C4-2B (cell line): ENCODE data around the gene HS3ST3A1.

Experiments used
- CTCF ChIP-seq: fragments of 450-650 bp; conservative IDR thresholded peaks from 2 replicates; pipeline ENCODE4 v1.5.1; 2017; ENCODE audit warnings: mild to moderate bottlenecking
- ZFX ChIP-seq: fragments of 450-650 bp; IDR thresholded peaks from 2 replicates; pipeline ENCODE4 v1.6.1; 2017

GRCh38 chr17:13572581-13572980 is 29.1 kb downstream of the HS3ST3A1 start:
- no peak for TF ChIP-seq CTCF
- TF ChIP-seq ZFX = no peak
